HG03571 (cell line): ENCODE results near the gene THRA.
A peak's percentile ranks its signal among the peaks of the same experiment; 100 is the strongest.

ENCODE experiments used
- ATAC-seq: cut with Tn5 transposase; IDR thresholded peaks from one replicate; pipeline ENCODE4 v1.9.1; 2021; ENCODE audit not compliant: unreplicated experiment

Gene THRA

DNA sequence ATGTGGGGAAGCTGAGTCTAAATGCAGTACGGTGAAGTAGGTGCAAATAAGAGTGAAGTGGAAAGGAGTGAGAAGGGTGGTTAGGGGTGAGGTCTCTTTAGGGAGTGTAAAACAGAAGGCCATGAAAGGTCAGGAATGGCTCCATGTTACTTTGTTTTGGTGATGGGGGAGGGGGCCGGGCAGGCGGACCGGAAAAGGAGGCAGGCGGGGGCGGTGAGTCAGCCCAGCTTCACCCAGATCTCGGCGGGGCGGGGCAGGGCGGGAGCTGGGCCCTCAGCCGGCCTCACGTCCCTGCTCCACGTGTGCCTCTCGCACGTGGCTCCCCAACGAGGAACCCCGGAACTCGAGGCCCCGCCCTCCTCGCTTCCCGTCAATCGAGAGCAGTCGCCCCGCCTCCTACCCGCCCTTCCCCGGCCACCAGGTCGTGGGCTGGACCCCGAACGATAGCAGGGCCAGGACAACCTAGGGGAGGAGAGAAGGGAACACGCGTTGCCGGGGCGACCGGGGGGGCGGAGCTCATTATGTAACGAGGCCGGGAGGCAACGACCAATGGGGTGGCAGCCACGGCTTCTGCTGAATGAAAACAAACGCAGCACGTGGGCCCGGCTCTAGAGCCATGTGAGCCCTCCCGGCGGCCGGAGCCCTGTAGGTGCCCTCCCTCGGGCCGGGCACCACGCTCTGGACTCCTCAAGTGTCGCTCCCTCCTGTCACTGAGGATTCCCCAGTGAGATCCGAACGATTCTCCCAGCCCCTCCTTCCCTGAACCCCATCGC is 36.3 kb downstream of the THRA start:
- ATAC-seq = peak; percentile 60

DNA sequence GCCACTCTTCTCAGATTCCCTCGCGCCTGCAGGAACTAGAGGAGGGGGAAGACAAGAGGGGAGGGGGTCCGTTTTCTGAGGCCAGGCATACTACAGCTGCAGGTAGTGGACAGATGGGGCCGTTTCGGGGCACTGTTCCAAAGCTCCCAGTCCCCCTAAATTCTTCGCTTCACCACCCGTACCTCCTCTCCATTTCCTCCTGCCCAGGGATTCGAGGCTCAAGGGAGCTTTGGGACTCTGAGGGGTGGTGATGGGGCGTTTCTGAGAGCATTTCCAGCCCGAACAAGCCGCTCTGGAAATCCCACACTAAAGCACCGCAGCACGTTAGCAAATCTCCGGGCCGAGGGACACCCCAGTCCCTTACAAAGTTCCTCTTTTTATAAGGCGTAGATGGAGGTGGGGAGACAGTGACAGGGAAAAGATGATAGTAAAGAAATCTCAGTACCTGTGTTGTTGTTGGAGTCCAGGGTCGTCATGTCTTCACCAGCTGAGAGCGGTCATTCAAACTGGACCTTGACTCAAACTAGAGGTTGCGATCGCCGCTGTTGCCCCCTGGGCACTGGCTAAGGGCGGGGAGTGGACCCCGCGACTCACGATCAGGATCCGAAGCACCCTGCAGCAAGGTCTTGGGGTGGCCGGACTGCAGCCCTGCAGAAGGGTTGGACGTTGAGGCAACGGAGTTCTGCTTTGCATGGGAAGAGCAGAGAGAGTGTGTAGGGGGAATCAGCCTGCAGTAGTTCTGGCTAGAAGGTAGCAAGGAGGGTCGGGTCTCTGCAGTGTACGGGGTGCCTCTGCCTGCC is 37.1 kb downstream of the THRA start:
- no peak for ATAC-seq

DNA sequence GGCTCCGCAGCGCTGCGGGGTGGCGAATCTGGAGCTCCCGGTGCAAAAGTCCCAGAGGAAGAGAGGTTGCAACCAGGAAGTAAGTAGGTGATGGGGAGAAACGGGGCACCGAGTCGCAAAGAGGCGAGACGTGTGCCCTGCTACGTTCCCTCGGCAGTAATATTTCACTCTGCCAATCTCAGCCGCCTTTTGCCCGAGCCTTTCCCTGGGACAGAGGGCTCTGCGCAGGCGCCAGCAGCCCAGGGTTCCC is 37.6 kb downstream of the THRA start, which contains the start of gene NR1D1:
Gene NR1D1, minus strand, starts transcription at position 171 of the 250 bp plus-strand sequence. CDS start 495 bp downstream, outside the sequence.
- ATAC-seq = no peak

DNA sequence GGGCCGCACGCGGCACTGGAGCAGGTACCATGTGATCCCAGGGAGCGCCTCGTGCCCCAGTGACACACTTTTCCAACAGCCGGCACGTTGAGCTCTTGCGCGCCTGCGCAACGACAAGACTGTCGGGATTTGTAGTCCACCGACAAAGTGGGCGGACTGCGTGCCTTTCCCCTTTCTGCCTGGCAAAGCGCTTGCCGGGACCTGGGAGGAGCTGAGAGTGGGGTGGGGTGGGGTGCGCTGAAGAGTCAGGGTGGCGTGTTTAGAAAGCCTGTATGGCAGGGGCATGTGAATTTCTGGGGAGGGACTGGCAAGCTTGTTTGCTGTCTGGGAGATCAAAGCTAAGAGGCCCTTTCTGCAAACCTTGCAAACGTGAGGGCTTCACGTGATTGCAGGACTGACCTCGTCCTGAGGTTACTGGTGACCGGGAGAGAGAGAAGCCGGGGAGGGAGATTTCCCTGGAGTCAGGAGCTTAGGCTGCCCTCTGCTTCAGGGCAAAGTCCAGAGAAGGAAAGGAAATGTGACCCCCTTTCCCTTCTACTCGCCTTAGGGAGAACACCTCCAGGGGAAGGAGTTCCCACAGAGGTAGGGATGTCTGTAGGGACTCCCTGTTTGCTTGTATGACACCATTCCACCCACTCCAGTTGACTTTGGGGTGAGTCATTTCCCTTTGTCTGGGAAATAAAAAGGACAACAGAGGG is 38.1 kb downstream of the THRA start:
- no peak for ATAC-seq

DNA sequence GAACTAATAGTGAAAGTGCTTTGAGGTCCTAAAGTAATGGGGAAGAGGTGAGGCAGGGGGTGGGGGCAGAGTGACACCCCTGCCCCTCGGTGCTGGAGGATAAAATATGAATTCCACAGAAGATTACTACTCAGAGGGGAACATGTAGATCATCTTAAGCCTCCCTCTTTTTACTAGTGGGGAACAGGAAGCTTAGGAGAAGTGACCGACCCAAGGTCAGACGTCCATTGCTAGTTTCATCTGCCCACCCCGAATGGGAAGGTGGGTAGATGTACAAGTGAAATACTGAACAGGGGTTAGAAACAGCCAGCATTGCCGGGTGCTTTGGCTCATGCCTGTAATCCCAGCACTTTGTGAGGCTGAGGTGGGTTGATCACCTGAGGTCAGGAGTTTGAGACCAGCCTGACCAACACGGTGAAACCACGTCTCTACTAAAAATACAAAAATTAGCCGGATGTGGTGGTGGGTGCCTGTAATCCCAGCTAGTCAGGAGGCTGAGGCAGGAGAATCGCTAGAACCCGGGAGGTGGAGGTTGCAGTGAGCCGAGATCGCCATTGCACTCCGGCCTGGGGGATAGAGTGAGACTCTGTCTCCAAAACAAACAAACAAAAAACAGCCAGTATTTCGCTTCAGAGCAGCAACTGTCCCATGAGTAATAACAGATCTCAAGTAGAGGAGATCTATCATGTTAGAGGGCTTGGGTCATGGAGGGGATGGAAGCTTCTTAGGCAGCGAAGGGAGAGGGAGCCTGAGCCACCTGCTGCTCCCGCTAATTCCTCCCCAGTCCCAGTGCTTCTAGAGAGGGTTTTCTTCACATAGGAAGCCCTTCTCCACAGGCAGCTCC is 38.8 kb downstream of the THRA start:
- no peak for ATAC-seq

DNA sequence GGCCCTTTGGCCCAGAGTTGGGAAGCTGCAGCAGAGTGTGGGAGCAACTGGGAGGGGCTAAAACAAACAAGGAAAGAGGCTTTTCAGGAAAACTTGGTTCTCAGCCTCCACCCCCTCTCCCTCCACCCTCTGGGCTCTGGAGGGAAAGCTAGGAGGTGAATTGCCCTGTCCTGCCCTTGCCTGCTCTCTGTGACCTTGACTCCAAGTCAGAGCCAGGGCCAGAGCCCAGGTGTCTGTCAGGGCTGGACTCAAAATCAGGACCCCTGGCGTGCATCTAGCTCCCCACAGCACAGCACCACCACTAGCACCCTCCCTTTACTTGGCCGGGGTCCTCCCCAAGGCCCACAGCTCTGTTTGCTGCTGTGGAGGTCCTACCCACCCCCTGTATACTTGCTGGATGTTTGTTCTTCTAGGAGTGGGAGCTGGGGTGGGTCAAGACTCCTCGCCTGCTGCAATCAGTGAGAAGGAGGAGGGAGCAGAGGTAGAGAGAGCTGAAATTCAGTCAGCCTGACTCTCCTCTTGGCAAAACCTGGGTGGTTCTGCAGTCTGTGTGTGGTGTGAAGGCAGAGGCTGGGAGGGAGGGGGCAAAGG is 40.4 kb downstream of the THRA start:
- no peak for ATAC-seq

DNA sequence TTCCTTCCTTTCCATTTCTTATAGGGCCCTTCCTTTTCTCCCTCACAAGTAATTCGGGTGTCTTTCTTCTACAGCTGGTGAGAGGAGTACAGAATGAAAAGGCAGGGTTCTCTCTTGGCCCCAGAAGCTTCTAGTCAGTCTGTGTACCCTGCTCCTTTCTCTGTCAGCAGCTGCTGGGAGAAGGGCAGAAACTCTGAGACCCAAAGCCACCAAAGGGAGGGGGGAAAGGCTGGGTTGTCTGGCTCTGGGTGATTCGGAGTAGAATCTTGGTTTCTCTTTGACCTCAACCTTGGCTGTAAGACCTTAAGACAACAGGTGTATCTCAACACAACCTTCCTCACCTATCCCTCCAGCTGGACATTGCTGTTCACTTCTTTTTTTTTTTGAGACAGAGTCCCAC is 40.9 kb downstream of the THRA start:
- no peak for ATAC-seq

DNA sequence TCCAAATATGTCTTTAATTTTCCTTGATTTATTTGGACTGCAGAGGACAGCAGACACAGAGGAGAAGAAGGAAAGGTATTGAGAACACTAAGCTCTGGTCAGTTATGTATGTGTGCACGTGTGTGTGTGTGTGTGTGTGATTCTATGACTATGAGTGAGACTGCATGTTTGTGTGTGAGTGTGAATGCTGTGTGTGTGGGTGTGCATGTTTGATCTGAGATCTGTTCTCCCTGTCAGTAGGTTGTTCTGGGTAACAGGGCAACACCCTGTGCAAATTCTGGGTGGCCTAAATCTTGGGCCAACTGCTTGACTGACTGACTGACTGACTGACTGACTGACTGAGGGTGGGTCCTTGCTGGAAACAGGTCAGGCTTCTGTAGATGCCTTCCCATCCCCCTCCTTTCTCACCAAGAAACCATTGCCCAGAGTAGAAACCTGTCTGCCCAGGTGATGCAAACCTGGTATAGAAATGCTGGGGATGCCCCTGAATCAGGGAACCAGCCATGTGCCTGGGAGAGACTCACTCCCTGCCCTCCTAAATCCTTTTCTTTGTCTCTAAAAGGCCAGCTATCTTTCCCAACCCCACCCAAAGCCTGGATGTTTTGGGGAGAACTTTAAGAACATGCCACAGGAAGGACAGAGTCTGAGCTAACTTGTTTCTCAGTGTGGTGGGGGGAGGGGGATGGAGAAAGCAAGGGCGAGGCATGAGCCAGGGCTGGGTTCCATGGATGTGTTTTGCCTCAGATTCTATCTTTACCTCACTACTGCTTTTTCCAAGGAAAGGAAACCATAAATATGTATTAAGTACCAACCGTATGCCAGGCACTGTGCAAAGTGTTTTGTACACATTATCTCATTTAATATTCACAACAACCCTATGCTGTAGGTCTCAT is 42.1 kb downstream of the THRA start:
- ATAC-seq = no peak

DNA sequence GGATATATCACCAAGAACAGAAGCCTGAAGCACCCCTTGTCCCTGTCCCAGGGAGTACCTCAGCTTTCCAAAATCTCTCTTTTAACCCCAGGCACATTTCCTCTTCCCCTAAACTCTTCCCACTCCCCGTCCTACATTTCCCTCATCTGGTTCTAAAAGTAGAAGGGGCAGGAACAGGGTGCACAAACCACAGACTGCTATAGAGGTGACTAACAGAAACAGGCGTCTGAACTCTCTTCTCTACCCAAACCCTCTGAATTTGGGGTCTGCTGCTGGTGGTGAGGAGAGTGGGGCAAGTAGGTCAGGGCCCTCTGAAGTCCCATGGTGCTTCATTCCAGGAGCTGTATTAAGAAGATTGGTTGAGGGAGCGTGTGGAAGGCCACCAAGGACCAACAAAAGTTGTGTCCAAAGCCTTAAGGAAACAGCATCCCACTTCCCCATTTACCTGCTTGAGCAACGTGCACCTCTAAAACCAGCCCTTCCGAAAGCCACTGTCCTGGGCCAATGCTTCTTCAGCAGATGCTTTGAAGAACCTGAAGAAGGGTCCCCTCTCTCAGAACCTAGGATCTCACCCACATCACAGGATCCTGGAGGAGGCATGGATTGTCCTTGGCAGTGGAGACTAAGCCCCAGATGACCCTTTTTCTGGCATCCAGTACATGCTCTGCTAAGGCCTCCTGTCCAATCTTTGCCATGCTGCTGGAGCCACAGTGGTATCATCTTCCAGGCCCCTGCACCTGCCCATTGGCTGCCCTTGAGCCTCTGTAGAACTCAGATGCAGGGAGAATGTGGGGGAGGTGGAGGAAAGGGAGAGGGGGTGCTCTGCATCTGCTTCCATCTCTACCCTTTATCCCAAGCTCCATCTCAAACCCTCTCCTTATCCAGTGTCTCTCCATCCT is 43.3 kb downstream of the THRA start:
- ATAC-seq = no peak

DNA sequence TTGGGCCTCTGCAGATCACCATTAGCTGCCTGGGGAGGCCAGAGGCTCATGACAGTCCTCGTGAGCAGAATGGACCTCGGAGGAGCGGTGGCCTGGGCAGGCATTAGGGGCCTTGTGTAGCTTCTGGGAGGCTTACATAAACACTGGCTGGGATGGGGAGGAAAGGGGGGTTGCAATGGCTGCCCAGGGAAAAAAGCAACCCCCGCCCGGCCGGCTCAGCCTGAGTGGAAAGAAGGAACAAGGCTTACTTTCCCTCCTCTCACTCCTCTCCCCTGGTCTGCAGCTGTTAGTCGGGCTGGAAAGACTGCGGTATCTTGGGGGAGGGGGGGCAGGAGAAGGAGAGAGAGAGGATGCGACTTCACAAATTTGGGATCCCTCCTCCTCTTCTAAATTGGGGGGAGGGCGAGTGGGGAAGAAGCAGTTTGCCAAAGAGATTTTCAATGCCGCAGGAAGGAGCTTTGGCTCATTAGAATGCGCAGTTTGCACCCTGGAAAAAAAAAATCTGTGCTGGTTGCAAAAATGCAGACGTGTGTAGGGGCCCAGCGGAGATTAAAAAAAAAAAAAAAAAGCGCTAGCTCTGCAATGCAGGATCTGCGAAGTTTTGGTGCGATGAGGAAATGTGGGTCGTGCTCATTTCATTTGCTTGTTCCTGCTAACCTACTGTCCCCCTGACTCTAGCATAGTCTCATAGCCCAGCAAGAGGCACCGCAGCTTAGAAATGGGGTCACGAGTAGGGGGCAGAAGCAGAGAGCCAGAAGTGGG is 44.2 kb downstream of the THRA start:
- ATAC-seq = no peak

DNA sequence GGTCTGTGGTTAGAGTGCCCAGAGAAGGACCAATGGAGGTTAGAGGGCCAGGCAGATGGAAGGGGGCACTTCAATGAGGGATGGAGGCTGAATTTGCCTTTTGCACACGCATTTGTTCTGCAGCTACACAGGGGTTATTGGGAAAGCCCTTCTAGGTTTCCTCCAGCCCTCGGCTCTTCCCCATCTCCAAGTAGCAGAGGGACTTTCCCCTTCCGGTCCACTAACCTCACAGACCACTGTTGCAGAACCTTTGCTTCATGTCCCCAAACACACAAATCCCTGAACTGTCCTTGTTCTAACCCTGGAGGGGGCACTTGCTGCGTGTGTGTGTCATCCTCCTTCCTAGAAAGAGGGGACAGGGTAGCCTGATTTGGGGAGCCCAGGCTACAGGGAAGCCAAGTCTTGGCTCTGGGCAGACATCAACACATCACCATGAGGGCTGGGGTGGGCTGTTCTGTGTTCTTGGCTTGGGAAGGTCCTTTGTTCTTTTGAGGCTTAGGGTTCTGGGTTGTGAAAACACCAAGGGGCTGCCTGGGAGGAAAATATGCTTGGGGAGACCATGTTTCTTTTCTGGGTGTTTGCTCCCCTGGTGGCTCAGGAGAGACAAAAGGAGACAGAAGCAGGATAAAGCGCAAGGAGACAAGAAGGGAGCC is 44.9 kb downstream of the THRA start:
- ATAC-seq = no peak

DNA sequence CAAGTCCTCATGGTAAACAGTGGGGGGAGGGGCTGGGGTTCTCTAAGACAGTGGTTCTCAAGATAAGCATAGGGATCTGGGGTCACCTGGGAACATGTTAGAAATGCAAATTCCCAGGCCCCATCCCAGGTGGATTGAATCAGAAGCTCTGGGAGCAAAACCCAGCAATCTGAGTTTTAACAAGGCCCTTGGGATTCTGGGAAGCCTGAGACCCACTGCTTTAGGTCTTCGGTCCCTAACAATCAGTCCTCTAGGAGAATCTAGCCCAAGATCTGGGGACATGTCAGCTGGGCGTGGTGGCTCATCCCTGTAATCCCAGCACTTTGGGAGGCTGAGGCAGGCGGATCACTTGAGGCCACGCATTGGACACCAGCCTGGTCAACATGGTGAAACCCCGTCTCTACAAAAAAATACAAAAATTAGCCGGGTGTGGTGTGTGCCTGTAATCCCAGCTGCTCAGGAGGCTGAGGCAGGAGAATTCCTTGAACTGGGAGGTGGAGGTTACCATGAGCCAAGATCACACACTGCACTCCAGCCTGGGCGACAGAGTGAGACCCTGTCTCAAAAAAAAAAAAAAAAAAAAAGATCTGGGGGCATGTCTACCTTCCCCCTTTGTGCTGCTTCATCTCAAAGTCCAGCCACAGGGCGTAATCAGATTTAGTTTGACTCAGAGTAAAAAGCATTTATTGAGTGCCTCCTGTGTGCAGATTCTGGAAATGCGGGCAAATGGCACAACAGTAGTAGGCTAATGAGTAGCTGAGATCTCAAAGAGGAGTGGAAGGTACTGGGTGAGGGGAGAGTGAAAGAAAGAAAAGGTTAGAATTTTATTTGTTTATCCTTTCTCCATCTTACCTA is 46.4 kb downstream of the THRA start:
- ATAC-seq = no peak

DNA sequence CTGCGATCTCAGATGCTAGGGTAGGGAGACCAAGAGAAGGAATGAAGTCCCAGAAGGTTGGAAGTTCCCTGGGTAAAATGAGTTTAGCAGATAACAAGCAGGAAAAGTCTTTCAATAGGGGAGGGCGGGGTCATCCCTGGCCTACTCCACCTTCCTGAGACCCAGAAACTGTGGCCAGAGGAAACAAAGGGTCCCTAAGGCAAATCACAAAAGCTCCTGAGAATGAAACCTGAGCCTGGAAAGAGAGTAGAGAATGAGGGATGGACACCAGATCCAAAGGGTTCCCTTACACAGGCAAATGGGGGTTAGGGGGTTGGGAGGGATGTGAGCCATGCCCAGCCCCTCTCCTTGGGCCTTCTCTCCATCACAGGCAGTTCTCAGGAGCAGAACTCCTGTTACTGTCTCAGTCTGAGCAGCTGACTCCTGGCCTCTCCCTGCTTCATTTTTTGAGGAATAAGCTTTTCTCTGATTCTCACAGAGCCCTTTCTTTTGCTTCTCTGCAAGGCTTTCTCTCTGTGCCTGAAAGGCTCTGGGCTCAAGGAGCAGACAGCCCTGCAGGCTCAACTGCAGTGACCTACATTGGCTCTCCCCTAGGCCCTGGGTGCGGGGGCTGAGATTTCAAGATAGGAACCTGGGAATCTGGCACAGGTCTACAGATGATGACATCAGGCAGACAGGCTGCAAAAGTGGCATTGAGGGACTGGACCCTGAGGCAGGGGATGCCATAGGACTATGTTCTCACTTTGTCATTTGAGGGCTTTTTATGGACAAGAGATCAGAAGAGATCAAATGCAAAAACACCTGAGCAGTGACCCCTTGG is 47.5 kb downstream of the THRA start:
- no peak for ATAC-seq

DNA sequence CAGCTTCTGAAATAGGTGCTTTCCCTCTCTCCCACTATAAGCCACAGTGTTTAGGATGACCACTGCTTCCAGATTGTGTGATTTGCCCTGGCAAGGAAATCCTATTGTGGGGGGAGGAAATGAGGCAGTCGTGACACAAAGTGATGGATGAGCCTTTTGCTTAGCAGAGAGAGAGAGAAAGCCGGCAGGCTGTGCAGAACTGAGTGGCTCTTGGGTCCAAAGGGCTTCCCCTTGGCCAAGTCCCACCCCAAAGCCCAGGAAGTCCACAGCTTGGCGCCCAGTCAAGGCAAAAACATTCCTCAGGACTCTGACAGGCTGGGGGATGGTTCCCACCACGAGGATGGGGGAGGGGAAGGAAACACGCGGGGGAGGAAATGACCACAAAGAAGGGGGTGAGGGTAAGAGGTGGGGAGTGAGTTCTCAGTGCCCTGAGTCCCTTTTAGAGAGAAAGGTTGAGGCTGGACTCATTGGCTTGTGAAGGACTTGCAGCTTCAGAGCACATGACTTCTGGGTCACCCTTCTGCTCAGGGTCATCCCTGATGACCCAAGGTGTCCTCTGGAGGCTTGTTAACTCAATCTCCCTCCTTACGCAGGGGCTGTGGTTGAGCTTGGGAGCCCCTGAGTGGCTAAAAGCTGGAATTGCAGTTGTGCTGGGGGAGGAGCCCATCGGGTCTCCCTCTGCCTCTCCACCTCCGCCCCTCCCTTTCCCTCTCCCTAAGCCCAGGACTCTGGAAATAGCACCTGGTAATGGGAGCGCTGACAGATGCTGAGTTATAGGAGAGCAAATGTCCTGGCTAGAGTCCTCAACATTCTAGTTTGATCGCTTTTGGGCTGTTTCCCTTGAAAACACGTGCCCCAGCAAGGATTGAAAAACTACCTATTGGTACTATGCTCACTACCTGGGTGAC is 48.7 kb downstream of the THRA start:
- ATAC-seq = no peak
